ENCODE measurements around the gene KCNK10. TPM values are rescaled to one million over a fixed set of nuclear protein-coding genes. Genes with fewer than 3 reads are reported as not detected.

Gene KCNK10
- total RNA-seq, 2 experiments from 2014 or later: 0.68 to 0.73 TPM

DNA sequence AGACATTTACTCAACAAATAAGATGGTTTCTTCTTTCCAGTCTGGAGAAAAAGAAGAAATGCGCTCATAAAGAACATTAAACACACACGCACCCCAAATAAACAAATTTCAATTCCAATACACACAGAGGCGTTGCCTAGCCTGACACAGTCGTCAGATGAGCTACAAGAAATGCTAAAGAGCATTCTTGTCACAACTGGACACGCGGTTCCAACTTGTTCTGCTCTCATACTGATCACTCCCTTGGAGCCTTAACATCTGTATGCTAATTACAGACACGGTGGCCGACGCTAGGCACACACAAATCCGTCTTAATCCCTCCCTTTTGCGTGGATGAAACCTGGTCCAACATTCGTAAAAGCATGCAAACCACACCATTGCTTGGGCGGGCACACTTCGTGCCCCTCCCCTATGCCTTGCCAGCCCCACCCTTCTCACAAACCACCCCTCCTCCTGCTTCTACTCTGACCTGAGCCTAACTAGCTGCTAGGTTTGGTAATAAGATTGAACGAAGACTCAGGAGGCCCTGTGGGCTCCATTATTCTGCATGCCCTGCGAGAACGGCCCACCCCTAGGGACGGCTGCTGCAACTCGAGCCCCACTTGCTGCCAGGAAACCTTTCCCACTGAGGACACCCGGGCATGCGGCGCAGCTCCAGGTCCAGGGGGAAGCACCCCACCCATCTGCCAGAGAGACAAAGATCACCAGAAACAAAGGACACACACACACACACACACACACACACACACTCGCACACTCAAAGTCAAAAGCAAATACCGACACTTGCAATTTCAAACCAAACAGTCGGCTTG lies 1.2 kb downstream of the KCNK10 start:
- H3K36me3 ChIP-seq (ENCODE audit: insufficient read depth, low read length): no peaks in the 10 kb centered on the region
- no peaks in the 10 kb centered on the region for H3K79me2 ChIP-seq (ENCODE audit: insufficient read depth, low read depth, low read length)
- no peak overlapping the region for H3K27ac ChIP-seq (ENCODE audit: low read depth, low read length, poor library complexity, severe bottlenecking)
- no TSS peak for BruUV-seq (replicated peaks)
- no peak overlapping the region; the same call in 1 of the 2 replicates for H2AFZ ChIP-seq (ENCODE audit: low read length)
- TF ChIP-seq EZH2phosphoT487 (IDR thresholded peaks at IDR 0.05; ENCODE audit: borderline replicate concordance, low read depth, low read length): no peak
- TF ChIP-seq, protein P1, sequence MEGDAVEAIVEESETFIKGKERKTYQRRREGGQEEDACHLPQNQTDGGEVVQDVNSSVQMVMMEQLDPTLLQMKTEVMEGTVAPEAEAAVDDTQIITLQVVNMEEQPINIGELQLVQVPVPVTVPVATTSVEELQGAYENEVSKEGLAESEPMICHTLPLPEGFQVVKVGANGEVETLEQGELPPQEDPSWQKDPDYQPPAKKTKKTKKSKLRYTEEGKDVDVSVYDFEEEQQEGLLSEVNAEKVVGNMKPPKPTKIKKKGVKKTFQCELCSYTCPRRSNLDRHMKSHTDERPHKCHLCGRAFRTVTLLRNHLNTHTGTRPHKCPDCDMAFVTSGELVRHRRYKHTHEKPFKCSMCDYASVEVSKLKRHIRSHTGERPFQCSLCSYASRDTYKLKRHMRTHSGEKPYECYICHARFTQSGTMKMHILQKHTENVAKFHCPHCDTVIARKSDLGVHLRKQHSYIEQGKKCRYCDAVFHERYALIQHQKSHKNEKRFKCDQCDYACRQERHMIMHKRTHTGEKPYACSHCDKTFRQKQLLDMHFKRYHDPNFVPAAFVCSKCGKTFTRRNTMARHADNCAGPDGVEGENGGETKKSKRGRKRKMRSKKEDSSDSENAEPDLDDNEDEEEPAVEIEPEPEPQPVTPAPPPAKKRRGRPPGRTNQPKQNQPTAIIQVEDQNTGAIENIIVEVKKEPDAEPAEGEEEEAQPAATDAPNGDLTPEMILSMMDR (conservative IDR thresholded peaks at IDR 0.05; ENCODE audit: low read length): no peak
- intact Hi-C loops (cut with micrococcal nuclease; ENCODE audit: unreplicated experiment): loop anchor here (5.0 kb wide), 1 partner anchor 65 kb away; the partner anchor contains the start of gene SPATA7
- DNase-seq (ENCODE audit: low spot score): no peak
- H3K9me2 ChIP-seq (ENCODE audit: insufficient read depth, low read length): no peaks in the 10 kb centered on the region
- POLR2A ChIA-PET: no interaction called here
- CTCF ChIA-PET (ENCODE audit: unreplicated experiment): interaction anchor here (0.6 kb wide), 1 partner anchor 1130 kb away, joined by 3 read pairs; no protein-coding TSS in a partner anchor
- no peaks in the 10 kb centered on the region for H4K20me1 ChIP-seq (ENCODE audit: insufficient read depth, low read length)
- peaks cover 9% of the 10 kb centered on the region for H3K4me1 ChIP-seq (ENCODE audit: insufficient read depth, low read length, poor library complexity, severe bottlenecking)
- no peak overlapping the region for H3K4me3 ChIP-seq (ENCODE audit: low read depth, low read length, poor library complexity, severe bottlenecking)
- H3K9me3 ChIP-seq (ENCODE audit: low read length): no peaks in the 10 kb centered on the region
- H3K4me2 ChIP-seq (ENCODE audit: low read length): no peak overlapping the region

DNA sequence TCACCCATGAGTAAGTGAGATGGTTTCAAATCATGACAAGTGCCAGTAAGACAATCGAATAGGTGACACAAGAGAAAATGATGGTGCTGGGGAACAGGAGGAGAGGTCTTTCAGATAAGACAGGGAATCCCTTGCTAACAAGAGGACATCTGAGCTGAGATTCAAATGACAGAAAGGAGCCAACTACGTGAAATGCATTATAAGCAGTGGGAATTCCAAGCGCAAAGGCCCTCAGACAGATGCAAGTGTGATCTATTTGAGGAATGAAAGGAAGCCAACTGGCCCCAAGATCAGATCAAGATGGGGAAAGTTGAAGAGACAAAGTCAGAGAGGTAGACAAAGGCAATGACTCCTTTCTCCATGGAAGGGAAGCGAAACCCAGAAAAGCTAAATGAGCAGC lies 4.7 kb downstream of the KCNK10 start:
- no TSS peak for BruUV-seq (replicated peaks)
- Histone ChIP-seq H4K20me1 (ENCODE audit: insufficient read depth, low read length) (no peaks in the 10 kb centered on the region), H3K4me2 (ENCODE audit: low read length) (no peak overlapping the region), H2AFZ (ENCODE audit: low read length) (no peak overlapping the region), H3K36me3 (ENCODE audit: insufficient read depth, low read length) (no peaks in the 10 kb centered on the region), H3K9me3 (ENCODE audit: low read length) (no peaks in the 10 kb centered on the region), H3K9me2 (ENCODE audit: insufficient read depth, low read length) (no peaks in the 10 kb centered on the region), H3K4me1 (ENCODE audit: insufficient read depth, low read length, poor library complexity, severe bottlenecking) (no peaks in the 10 kb centered on the region), H3K27ac (ENCODE audit: low read depth, low read length, poor library complexity, severe bottlenecking) (no peak overlapping the region), H3K79me2 (ENCODE audit: insufficient read depth, low read depth, low read length) (no peaks in the 10 kb centered on the region), H3K4me3 (ENCODE audit: low read depth, low read length, poor library complexity, severe bottlenecking) (no peak overlapping the region)
- DNase-seq (ENCODE audit: low spot score): no peak
- no peak for TF ChIP-seq EZH2phosphoT487 (IDR thresholded peaks at IDR 0.05; ENCODE audit: borderline replicate concordance, low read depth, low read length)
- TF ChIP-seq, protein P1 (conservative IDR thresholded peaks at IDR 0.05; ENCODE audit: low read length): no peak
- ChIA-PET CTCF (ENCODE audit: unreplicated experiment) (no interaction called here), POLR2A (no interaction called here)
- intact Hi-C loops (cut with micrococcal nuclease; ENCODE audit: unreplicated experiment): no loop called here

DNA sequence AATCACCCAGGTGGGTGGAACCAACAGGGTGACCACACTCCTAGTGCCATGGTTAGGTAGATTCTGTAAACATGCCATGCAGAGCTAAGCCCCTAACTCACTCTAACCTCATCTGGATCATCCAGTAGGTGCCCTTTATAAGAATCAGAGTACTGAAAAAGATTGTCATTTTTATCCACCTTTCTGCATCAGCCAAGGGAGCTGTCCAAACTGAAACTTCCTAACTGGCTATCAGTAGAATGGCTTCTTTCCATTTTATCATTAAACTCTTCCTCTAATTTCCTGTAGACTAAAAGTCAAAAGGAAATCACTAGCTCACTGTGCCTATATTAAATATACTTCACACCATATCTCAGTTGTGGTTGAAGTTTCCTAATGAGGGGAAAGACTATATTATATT lies 6.5 kb downstream of the KCNK10 start:
- CTCF ChIA-PET (ENCODE audit: unreplicated experiment): no interaction called here
- BruUV-seq (replicated peaks): no TSS peak
- intact Hi-C loops (cut with micrococcal nuclease; ENCODE audit: unreplicated experiment): no loop called here
- no peaks in the 10 kb centered on the region for H3K79me2 ChIP-seq (ENCODE audit: insufficient read depth, low read depth, low read length)
- H3K27ac ChIP-seq (ENCODE audit: low read depth, low read length, poor library complexity, severe bottlenecking): no peak overlapping the region
- H3K36me3 ChIP-seq (ENCODE audit: insufficient read depth, low read length): no peaks in the 10 kb centered on the region
- H3K4me3 ChIP-seq (ENCODE audit: low read depth, low read length, poor library complexity, severe bottlenecking): no peak overlapping the region
- TF ChIP-seq, protein P1 (conservative IDR thresholded peaks at IDR 0.05; ENCODE audit: low read length): no peak
- no peak for TF ChIP-seq EZH2phosphoT487 (IDR thresholded peaks at IDR 0.05; ENCODE audit: borderline replicate concordance, low read depth, low read length)
- no peaks in the 10 kb centered on the region for H3K9me3 ChIP-seq (ENCODE audit: low read length)
- no peak overlapping the region for H2AFZ ChIP-seq (ENCODE audit: low read length)
- no peaks in the 10 kb centered on the region for H3K9me2 ChIP-seq (ENCODE audit: insufficient read depth, low read length)
- H4K20me1 ChIP-seq (ENCODE audit: insufficient read depth, low read length): no peaks in the 10 kb centered on the region
- no peak overlapping the region for H3K4me2 ChIP-seq (ENCODE audit: low read length)
- DNase-seq (ENCODE audit: low spot score): no peak
- H3K4me1 ChIP-seq (ENCODE audit: insufficient read depth, low read length, poor library complexity, severe bottlenecking): no peaks in the 10 kb centered on the region
- POLR2A ChIA-PET: interaction anchor here (0.5 kb wide), 1 partner anchor 191 kb away, joined by 4 read pairs; no protein-coding TSS in a partner anchor

Data from OCI-LY7 (cell line).